ENCODE data around the gene KY.

DNA sequence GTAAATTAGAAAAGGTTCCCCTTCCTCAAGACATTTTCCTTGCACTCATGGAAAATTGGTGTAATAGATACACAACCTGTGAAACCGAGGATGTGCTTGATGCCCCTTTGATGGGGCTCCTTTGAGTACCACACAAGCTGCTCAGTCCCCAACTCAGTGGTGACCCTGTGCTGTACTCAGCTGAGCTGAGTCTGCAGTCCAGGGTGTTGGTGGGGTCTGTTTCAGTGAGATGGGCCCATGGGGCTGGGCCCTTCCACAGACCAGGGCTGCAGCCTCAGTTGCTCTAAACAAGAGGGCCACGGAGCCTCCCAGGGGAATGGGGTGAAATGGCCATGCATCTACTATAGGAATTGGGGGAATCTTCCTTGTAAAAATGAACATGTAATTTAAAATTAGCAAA lies 39.3 kb downstream of the KY start:
- TF ChIP-seq, protein P1, sequence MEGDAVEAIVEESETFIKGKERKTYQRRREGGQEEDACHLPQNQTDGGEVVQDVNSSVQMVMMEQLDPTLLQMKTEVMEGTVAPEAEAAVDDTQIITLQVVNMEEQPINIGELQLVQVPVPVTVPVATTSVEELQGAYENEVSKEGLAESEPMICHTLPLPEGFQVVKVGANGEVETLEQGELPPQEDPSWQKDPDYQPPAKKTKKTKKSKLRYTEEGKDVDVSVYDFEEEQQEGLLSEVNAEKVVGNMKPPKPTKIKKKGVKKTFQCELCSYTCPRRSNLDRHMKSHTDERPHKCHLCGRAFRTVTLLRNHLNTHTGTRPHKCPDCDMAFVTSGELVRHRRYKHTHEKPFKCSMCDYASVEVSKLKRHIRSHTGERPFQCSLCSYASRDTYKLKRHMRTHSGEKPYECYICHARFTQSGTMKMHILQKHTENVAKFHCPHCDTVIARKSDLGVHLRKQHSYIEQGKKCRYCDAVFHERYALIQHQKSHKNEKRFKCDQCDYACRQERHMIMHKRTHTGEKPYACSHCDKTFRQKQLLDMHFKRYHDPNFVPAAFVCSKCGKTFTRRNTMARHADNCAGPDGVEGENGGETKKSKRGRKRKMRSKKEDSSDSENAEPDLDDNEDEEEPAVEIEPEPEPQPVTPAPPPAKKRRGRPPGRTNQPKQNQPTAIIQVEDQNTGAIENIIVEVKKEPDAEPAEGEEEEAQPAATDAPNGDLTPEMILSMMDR (conservative IDR thresholded peaks at IDR 0.05 in 1 of 2, IDR thresholded peaks at IDR 0.05 in 1 of 2; ENCODE audit: extremely low read depth in 1 of 2, insufficient read depth in 1 of 2, low read depth in 1 of 2, low read length in 2 of 2) = no peak
- no peak for TF ChIP-seq EZH2 (IDR thresholded peaks at IDR 0.05; ENCODE audit: borderline replicate concordance, low read length)
